ENCODE measurements around the gene OR8J1.

DNA sequence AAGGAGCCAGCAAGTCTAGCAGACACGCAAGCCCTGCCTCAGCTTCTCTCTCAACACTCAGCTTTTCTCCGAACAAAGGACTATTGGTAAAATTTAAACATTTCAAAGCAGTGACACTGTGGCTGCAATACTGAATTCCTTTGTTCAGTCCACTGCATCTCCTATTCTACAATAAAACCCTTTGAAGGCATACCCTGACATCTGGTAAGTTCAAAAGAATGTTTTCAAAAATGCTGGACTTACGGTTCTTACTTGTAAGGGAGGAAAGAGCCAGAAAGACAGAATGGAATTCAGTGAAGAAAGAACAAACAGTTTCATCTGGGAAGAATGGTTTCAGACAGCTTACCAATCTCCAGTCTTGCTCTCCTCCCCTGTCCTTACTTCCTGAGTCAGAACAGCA is 20.9 kb upstream of the OR8J1 start:
- TF ChIP-seq POLR2A (IDR thresholded peaks at IDR 0.05) (no peak), POLR2AphosphoS5 (IDR thresholded peaks at IDR 0.05) (no peak)
- TF ChIP-seq, protein P1, sequence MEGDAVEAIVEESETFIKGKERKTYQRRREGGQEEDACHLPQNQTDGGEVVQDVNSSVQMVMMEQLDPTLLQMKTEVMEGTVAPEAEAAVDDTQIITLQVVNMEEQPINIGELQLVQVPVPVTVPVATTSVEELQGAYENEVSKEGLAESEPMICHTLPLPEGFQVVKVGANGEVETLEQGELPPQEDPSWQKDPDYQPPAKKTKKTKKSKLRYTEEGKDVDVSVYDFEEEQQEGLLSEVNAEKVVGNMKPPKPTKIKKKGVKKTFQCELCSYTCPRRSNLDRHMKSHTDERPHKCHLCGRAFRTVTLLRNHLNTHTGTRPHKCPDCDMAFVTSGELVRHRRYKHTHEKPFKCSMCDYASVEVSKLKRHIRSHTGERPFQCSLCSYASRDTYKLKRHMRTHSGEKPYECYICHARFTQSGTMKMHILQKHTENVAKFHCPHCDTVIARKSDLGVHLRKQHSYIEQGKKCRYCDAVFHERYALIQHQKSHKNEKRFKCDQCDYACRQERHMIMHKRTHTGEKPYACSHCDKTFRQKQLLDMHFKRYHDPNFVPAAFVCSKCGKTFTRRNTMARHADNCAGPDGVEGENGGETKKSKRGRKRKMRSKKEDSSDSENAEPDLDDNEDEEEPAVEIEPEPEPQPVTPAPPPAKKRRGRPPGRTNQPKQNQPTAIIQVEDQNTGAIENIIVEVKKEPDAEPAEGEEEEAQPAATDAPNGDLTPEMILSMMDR (IDR thresholded peaks at IDR 0.05): no peak
